DOHH2 (cell line): ENCODE data around the gene FOXB2.
"Not testable (repeated sequence)": the region's sequence is repeated elsewhere in the genome, so short reads cannot be mapped to it uniquely, and the experiment has no call there.

Source experiments
- H3F3A ChIP-seq: fragments of 200-600 bp; sonication (generic), shearing (Covaris generic); 2 replicates; pipeline ENCODE4 v1.6.0; 2016; ENCODE audit warnings: antibody characterized with exemption, mild to moderate bottlenecking; ENCODE audit not compliant: control insufficient read depth, insufficient read depth
- H3K27ac ChIP-seq: fragments of 200-600 bp; sonication (generic); 2 replicates; pipeline ENCODE4 v1.5.1; 2014; ENCODE audit warnings: low read depth, mild to moderate bottlenecking, low read length, moderate library complexity
- H3K27me3 ChIP-seq: fragments of 200-600 bp; sonication (generic); 2 replicates; pipeline ENCODE4 v1.6.1; 2014; ENCODE audit warnings: mild to moderate bottlenecking, low read length, mixed read lengths; ENCODE audit not compliant: control insufficient read depth
- H3K36me3 ChIP-seq: fragments of 200-600 bp; sonication (generic); 2 replicates; pipeline ENCODE4 v1.6.1; 2014; ENCODE audit warnings: mild to moderate bottlenecking, low read length, moderate library complexity, mixed read lengths; ENCODE audit not compliant: control insufficient read depth
- H3K4me1 ChIP-seq: fragments of 200-600 bp; sonication (generic); 2 replicates; pipeline ENCODE4 v1.6.1; 2014; ENCODE audit warnings: mild to moderate bottlenecking, low read length, mixed read lengths; ENCODE audit not compliant: control insufficient read depth
- H3K4me2 ChIP-seq: fragments of 200-600 bp; sonication (generic); 2 replicates; pipeline ENCODE4 v1.6.0; 2014; ENCODE audit warnings: mild to moderate bottlenecking, low read length, moderate library complexity
- H3K4me3 ChIP-seq: fragments of 200-600 bp; sonication (generic); 2 replicates; pipeline ENCODE4 v1.5.1; 2014; ENCODE audit warnings: mild to moderate bottlenecking, low read length, mixed read lengths
- H3K79me2 ChIP-seq: fragments of 200-600 bp; sonication (generic); 2 replicates; pipeline ENCODE4 v1.6.1; 2014; ENCODE audit warnings: mild to moderate bottlenecking, low read length, mixed read lengths; ENCODE audit not compliant: control insufficient read depth
- H3K9me2 ChIP-seq: fragments of 200-600 bp; sonication (generic); replicated peaks from 2 replicates; pipeline ENCODE4 v1.6.1; 2014; ENCODE audit warnings: mild to moderate bottlenecking, low read length, mixed read lengths; ENCODE audit not compliant: control insufficient read depth
- H3K9me3 ChIP-seq: fragments of 200-600 bp; sonication (generic); 2 replicates; pipeline ENCODE4 v1.6.1; 2014; ENCODE audit warnings: antibody characterized with exemption, low read length, mixed read lengths; ENCODE audit not compliant: control insufficient read depth, insufficient read depth
- H4K20me1 ChIP-seq: fragments of 200-600 bp; sonication (generic); 2 replicates; pipeline ENCODE4 v1.6.0; 2014; ENCODE audit warnings: low read depth, mild to moderate bottlenecking, antibody characterized with exemption, low read length, moderate library complexity; ENCODE audit not compliant: control insufficient read depth, insufficient read depth
- EZH2phosphoT487 ChIP-seq: fragments of 200-600 bp; sonication (generic); IDR thresholded peaks from 2 replicates; pipeline ENCODE4 v1.6.1; 2017; ENCODE audit warnings: borderline replicate concordance, mild to moderate bottlenecking, antibody characterized with exemption, low read length, moderate library complexity, mixed read lengths
- TF ChIP-seq, protein P1 (sequence below): fragments of 200-600 bp; sonication (generic); IDR thresholded peaks from one replicate; pipeline ENCODE4 v1.5.1; 2014; ENCODE audit warnings: antibody characterized with exemption, mild to moderate bottlenecking, low read depth, low read length; ENCODE audit not compliant: poor library complexity, severe bottlenecking

Gene FOXB2

DNA sequence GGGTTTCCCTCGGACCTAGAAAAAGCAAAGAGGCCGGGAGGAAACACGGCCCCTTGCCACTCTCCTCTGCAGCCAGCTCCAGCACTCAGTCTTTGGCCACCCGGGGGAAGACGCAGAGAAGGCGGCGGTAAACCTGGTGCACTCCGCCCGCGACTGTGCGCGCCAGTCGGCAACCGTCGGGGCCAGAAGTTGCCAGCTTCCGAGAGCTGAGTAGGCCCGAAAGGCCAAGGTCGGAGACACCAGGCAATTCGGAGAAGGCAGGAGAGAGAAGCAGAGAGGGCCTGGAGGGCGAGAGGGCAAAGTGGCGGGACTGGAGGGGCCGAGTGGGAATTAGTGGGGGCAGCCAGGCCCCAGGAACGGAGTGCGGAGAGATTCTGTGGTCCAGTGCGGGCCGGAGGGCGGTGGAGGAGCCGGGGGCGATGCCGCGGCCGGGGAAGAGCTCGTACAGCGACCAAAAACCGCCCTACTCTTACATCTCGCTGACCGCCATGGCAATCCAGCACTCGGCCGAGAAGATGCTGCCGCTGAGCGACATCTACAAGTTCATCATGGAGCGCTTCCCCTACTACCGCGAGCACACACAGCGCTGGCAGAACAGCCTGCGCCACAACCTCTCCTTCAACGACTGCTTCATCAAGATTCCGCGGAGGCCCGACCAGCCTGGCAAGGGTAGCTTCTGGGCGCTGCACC, at the start of gene FOXB2:
Gene FOXB2, plus strand, starts transcription at position 420 of the 690 bp plus-strand sequence. Its CDS starts 0 bp downstream, at position 420.
- no peaks in the 10 kb centered on the region for H3K36me3 ChIP-seq
- no peaks in the 10 kb centered on the region for H3K79me2 ChIP-seq
- H3K4me3 ChIP-seq = no peak within 1 kb of the TSS
- H3K4me1 ChIP-seq = no peaks in the 10 kb centered on the region
- H3K9me3 ChIP-seq = peaks cover 4% of the 10 kb centered on the region; the same call in 1 of the 2 replicates
- no peaks in the 10 kb centered on the region for H3F3A ChIP-seq
- TF ChIP-seq EZH2phosphoT487 = no peak
- TF ChIP-seq, protein P1, sequence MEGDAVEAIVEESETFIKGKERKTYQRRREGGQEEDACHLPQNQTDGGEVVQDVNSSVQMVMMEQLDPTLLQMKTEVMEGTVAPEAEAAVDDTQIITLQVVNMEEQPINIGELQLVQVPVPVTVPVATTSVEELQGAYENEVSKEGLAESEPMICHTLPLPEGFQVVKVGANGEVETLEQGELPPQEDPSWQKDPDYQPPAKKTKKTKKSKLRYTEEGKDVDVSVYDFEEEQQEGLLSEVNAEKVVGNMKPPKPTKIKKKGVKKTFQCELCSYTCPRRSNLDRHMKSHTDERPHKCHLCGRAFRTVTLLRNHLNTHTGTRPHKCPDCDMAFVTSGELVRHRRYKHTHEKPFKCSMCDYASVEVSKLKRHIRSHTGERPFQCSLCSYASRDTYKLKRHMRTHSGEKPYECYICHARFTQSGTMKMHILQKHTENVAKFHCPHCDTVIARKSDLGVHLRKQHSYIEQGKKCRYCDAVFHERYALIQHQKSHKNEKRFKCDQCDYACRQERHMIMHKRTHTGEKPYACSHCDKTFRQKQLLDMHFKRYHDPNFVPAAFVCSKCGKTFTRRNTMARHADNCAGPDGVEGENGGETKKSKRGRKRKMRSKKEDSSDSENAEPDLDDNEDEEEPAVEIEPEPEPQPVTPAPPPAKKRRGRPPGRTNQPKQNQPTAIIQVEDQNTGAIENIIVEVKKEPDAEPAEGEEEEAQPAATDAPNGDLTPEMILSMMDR = no peak
- H3K27ac ChIP-seq = no peak within 1 kb of the TSS
- no peaks in the 10 kb centered on the region for H3K27me3 ChIP-seq
- no peaks in the 10 kb centered on the region for H4K20me1 ChIP-seq
- no peaks in the 10 kb centered on the region for H3K9me2 ChIP-seq
- no peak within 1 kb of the TSS for H3K4me2 ChIP-seq

DNA sequence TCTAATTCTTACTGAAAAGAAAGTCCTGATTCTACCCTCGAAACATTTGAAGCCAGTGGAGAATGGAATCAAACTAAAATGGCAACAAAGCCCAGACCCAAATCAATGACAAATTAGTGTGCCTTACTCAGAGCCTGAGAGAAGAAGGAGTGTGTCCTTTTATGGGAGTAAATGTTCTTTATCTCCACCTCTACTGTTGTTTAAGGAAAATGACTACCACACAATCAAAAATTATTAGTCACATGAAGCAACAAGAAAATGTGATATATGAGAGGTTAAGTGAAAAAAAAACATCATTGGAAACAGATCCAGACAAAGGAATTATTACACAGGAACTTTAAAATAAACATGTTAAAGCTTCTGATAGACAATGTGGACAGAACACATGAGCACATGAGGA, 49.7 kb upstream of the FOXB2 start:
- H3K27me3 ChIP-seq = peaks cover 2% of the 10 kb centered on the region; the same call in 1 of the 2 replicates
- H3K27ac ChIP-seq = no peak overlapping the region
- no peaks in the 10 kb centered on the region for H3K9me3 ChIP-seq
- no peaks in the 10 kb centered on the region for H3K36me3 ChIP-seq
- H3K4me1 ChIP-seq = no peaks in the 10 kb centered on the region
- H3K79me2 ChIP-seq = no peaks in the 10 kb centered on the region
- no peaks in the 10 kb centered on the region for H4K20me1 ChIP-seq
- H3K4me3 ChIP-seq = no peak overlapping the region
- no peak overlapping the region for H3K4me2 ChIP-seq
- H3K9me2 ChIP-seq = no peaks in the 10 kb centered on the region
- TF ChIP-seq EZH2phosphoT487 = no peak
- TF ChIP-seq, protein P1 = no peak
- H3F3A ChIP-seq = no peaks in the 10 kb centered on the region

DNA sequence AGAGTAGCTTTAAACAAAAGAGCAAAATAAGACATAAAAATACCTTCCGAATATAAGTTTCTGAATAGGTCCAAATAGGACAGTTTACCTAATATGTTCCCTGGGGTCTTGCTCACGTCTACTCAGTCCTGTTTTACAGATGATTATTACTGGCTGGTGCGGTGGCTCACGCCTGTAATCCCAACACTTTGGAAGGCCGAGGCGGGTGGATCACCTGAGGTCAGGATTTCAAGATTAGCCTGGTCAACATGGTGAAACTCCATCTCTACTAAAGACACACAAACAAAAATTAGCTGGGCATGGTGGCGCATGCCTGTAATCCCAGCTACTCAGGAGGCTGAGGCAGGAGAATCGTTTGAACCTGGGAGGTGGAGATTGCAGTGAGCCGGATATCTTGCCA, 40.6 kb upstream of the FOXB2 start:
- H3K4me3 ChIP-seq, H3K9me2 ChIP-seq, H3K4me2 ChIP-seq, H3K36me3 ChIP-seq, H3K9me3 ChIP-seq, H4K20me1 ChIP-seq, H3K79me2 ChIP-seq, H3F3A ChIP-seq, H3K4me1 ChIP-seq, H3K27ac ChIP-seq, H3K27me3 ChIP-seq: not testable (repeated sequence)

DNA sequence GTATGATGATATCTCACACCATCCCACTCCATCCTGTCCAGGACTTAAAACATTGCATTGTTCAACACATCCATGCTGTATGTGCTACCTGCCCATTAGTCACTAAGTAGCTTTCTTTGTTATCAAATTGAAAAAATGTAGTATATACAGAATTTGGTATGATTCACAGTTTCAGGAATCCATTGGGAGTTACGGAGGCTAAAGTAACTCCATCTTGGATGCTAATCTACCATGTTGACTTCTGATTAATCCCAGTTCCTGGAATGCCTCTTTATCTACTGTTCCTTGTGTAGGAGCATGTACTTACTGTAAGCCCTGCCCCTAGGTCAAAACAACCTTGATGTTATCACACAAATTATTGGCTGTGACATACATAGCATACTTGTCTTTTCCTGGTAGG, 38.9 kb upstream of the FOXB2 start:
- no peaks in the 10 kb centered on the region for H3K9me3 ChIP-seq
- no peaks in the 10 kb centered on the region for H3K4me1 ChIP-seq
- H3F3A ChIP-seq = no peaks in the 10 kb centered on the region

More for the DNA sequence above, 38.9 kb upstream of the FOXB2 start:
- Histone ChIP-seq H3K27me3 (no peaks in the 10 kb centered on the region; the same call in none of the 2 replicates), H3K79me2 (no peaks in the 10 kb centered on the region), H3K9me2 (no peaks in the 10 kb centered on the region), H4K20me1 (no peaks in the 10 kb centered on the region), H3K27ac (no peak overlapping the region), H3K36me3 (no peaks in the 10 kb centered on the region), H3K4me3 (no peak overlapping the region), H3K4me2 (no peak overlapping the region)
- TF ChIP-seq, protein P1 = no peak
- no peak for TF ChIP-seq EZH2phosphoT487
